Keratinocyte (primary cell): ENCODE data around the gene HSD17B4. TPM values are rescaled to one million over a fixed set of nuclear protein-coding genes. Genes with fewer than 3 reads are reported as not detected.

ENCODE experiments used
- DNase-seq: peaks from one replicate; pipeline ENCODE4 v3.0.0-alpha.2; 2011; ENCODE audit warnings: low read depth, missing footprints, low spot score
- FAIRE-seq: peaks from 2 replicates; lab custom pipeline; 2011; peaks lifted over from hg19 to GRCh38; lab: Jason Lieb, UNC
- H2AFZ ChIP-seq: 2 replicates; pipeline ENCODE4 v1.6.0; 2012; ENCODE audit warnings: low read length, control low read depth, inconsistent platforms; ENCODE audit not compliant: control insufficient read depth
- H3K27ac ChIP-seq: 2 replicates; pipeline ENCODE4 v1.5.1; 2011; ENCODE audit warnings: low read length; ENCODE audit not compliant: control insufficient read depth, insufficient read depth
- H3K27me3 ChIP-seq: 3 replicates; pipeline ENCODE4 v1.6.0; 2011; ENCODE audit warnings: low read length; ENCODE audit not compliant: control insufficient read depth, insufficient read depth; ENCODE audit errors: extremely low read depth
- H3K36me3 ChIP-seq, 2 experiments: 2 replicates in 1 of 2; 3 replicates in 1 of 2; pipeline ENCODE4 v1.5.1; 2011; ENCODE audit warnings: low read length in 2 of 2, mild to moderate bottlenecking in 1 of 2; ENCODE audit not compliant: control insufficient read depth in 2 of 2, insufficient read depth in 2 of 2; ENCODE audit errors: extremely low read depth in 1 of 2
- H3K4me1 ChIP-seq: 3 replicates; pipeline ENCODE4 v1.5.1; 2011; ENCODE audit warnings: low read length; ENCODE audit not compliant: control insufficient read depth, insufficient read depth; ENCODE audit errors: extremely low read depth
- H3K4me2 ChIP-seq: 3 replicates; pipeline ENCODE4 v1.6.0; 2011; ENCODE audit warnings: low read depth, low read length; ENCODE audit not compliant: control insufficient read depth, insufficient read depth; ENCODE audit errors: extremely low read depth
- H3K4me3 ChIP-seq, 3 experiments: fragments of 200-600 bp in 1 of 3; sonication (generic) in 1 of 3; 2 replicates in 2 of 3; 3 replicates in 1 of 3; pipeline ENCODE4 v1.5.1; 2011 to 2016; ENCODE audit warnings: low read length in 3 of 3, mild to moderate bottlenecking in 3 of 3, control low read depth in 2 of 3, inconsistent platforms in 1 of 3, low read depth in 1 of 3, mixed read lengths in 1 of 3, mixed run types in 1 of 3, moderate library complexity in 1 of 3; ENCODE audit not compliant: control insufficient read depth in 2 of 3, insufficient read depth in 2 of 3; ENCODE audit errors: extremely low read depth in 1 of 3
- H3K79me2 ChIP-seq: 2 replicates; pipeline ENCODE4 v1.6.0; 2012; ENCODE audit warnings: low read length; ENCODE audit not compliant: control insufficient read depth, insufficient read depth
- H3K9ac ChIP-seq: 3 replicates; pipeline ENCODE4 v1.6.0; 2011; ENCODE audit warnings: low read length; ENCODE audit not compliant: control insufficient read depth, insufficient read depth; ENCODE audit errors: extremely low read depth
- H3K9me1 ChIP-seq: 3 replicates; pipeline ENCODE4 v1.6.0; 2011; ENCODE audit warnings: low read length; ENCODE audit not compliant: control insufficient read depth, insufficient read depth; ENCODE audit errors: extremely low read depth
- H3K9me3 ChIP-seq: 2 replicates; pipeline ENCODE4 v1.5.1; 2012; ENCODE audit warnings: low read depth, low read length; ENCODE audit not compliant: control insufficient read depth
- H4K20me1 ChIP-seq: 3 replicates; pipeline ENCODE4 v1.6.0; 2011; ENCODE audit warnings: low read length; ENCODE audit not compliant: control insufficient read depth, insufficient read depth; ENCODE audit errors: extremely low read depth
- CTCF ChIP-seq, 3 experiments: IDR thresholded peaks in 1 of 3; conservative IDR thresholded peaks in 1 of 3; optimal IDR thresholded peaks in 1 of 3; 2 replicates in 2 of 3; 3 replicates in 1 of 3; pipeline versions ENCODE3 to v1.5.1; 2011; ENCODE audit warnings: low read length in 3 of 3, mild to moderate bottlenecking in 3 of 3, moderate library complexity in 2 of 3, control low read depth in 1 of 3, inconsistent platforms in 1 of 3; ENCODE audit not compliant: insufficient read depth in 2 of 3; ENCODE audit errors: extremely low read depth in 1 of 3
- EZH2 ChIP-seq: IDR thresholded peaks from one replicate; pipeline ENCODE4 v1.6.1; 2012; ENCODE audit warnings: inconsistent platforms, mild to moderate bottlenecking, low read length, moderate library complexity
- dilution Hi-C: fragments of 300-500 bp; cut with MboI; formaldehyde crosslinking; loops from one replicate; pipeline ENCODE4 v1.7.0; 2020; ENCODE audit warnings: low sequenced_read_pairs; ENCODE audit not compliant: extremely low pct_ligation_motif_present
- polyA plus RNA-seq, 5 experiments: library from polyadenylated mRNA; depleted of rRNA in 3 of 5; stranded (reverse) in 3 of 5; stranded (forward) in 1 of 5; unstranded in 1 of 5; fragments of >200 nt; gene quantifications; 1 replicate in 1 of 5; 2 replicates in 3 of 5; 3 replicates in 1 of 5; pipeline versions ENCODE4 v1.2.1 to v1.2.3, GENCODE V29; 2011 to 2012; ENCODE audit warnings: missing spikeins in 2 of 5, low read depth in 1 of 5, low replicate concordance in 1 of 5

Gene HSD17B4
- polyA plus RNA-seq, 1 donor (not counting 4 experiments of a cell fraction or from before 2014, with no cell fraction given), result 154 TPM

- H3K9me3 ChIP-seq, result no peaks in the 10 kb centered on the region
- no peak overlapping the region for H3K4me3 ChIP-seq
- H3K36me3 ChIP-seq, result no peaks in the 10 kb centered on the region
- no peaks in the 10 kb centered on the region for H3K4me1 ChIP-seq
- H3K9me1 ChIP-seq, result no peaks in the 10 kb centered on the region
- H2AFZ ChIP-seq, result no peak overlapping the region
- H3K9ac ChIP-seq, result no peak overlapping the region
- H3K4me2 ChIP-seq, result no peak overlapping the region
- peaks cover 11% of the 10 kb centered on the region for H3K79me2 ChIP-seq
- dilution Hi-C loops, result no loop called here
- H4K20me1 ChIP-seq, result no peaks in the 10 kb centered on the region
- DNase-seq (no peak), FAIRE-seq (no peak)
- no peak overlapping the region for H3K27ac ChIP-seq
- no peak for TF ChIP-seq EZH2
- H3K27me3 ChIP-seq, result no peaks in the 10 kb centered on the region
These were observed 736 bp upstream of the HSD17B4 start for GRCh38 chr5:119451561-119451960.

- H2AFZ ChIP-seq, result peak overlapping the region; percentile 5
- FAIRE-seq, result no peak
- H3K9me3 ChIP-seq, result no peaks in the 10 kb centered on the region
- H3K4me2 ChIP-seq, result peak overlapping the region; percentile 11
- H4K20me1 ChIP-seq, result no peaks in the 10 kb centered on the region
- H3K4me1 ChIP-seq, result no peaks in the 10 kb centered on the region
- no peaks in the 10 kb centered on the region for H3K9me1 ChIP-seq
- TF ChIP-seq EZH2 (no peak), CTCF (optimal IDR thresholded peaks at IDR 0.05 in 1 of 3, IDR thresholded peaks at IDR 0.05 in 1 of 3, conservative IDR thresholded peaks at IDR 0.05 in 1 of 3; ENCODE audit: extremely low read depth in 1 of 3, insufficient read depth in 2 of 3, low read length in 3 of 3) (no peak)
- no peak for DNase-seq
- peak overlapping the region; percentile 81 to 94 (median 87) for H3K4me3 ChIP-seq
- H3K27ac ChIP-seq, result no peak overlapping the region
- dilution Hi-C loops, result no loop called here
- H3K79me2 ChIP-seq, result peaks cover 11% of the 10 kb centered on the region
- H3K36me3 ChIP-seq, result no peaks in the 10 kb centered on the region
- H3K9ac ChIP-seq, result peak overlapping the region; percentile 81
- H3K27me3 ChIP-seq, result no peaks in the 10 kb centered on the region
These were observed 281 bp upstream of the HSD17B4 start for GRCh38 chr5:119452060-119452372.

- no peaks in the 10 kb centered on the region for H3K4me1 ChIP-seq
- peaks cover 11% of the 10 kb centered on the region for H3K79me2 ChIP-seq
- peak overlapping the region; percentile 74 for H3K4me2 ChIP-seq
- no peaks in the 10 kb centered on the region for H4K20me1 ChIP-seq
- TF ChIP-seq CTCF (optimal IDR thresholded peaks at IDR 0.05 in 1 of 3, IDR thresholded peaks at IDR 0.05 in 1 of 3, conservative IDR thresholded peaks at IDR 0.05 in 1 of 3; ENCODE audit: extremely low read depth in 1 of 3, insufficient read depth in 2 of 3, low read length in 3 of 3) (no peak), EZH2 (no peak)
- DNase-seq (no peak), FAIRE-seq (no peak)
- dilution Hi-C loops, result no loop called here
- H2AFZ ChIP-seq, result peak overlapping the region; percentile 93
- H3K27me3 ChIP-seq, result no peaks in the 10 kb centered on the region
- H3K27ac ChIP-seq, result peak overlapping the region; percentile 75
- H3K36me3 ChIP-seq, result no peaks in the 10 kb centered on the region
- H3K4me3 ChIP-seq, result peak overlapping the region; percentile 81 to 94 (median 87)
- H3K9me1 ChIP-seq, result no peaks in the 10 kb centered on the region
- H3K9ac ChIP-seq, result peak overlapping the region; percentile 81
- H3K9me3 ChIP-seq, result no peaks in the 10 kb centered on the region
These were observed 710 bp downstream of the HSD17B4 start for GRCh38 chr5:119453040-119453373.
